ENCODE measurements around the gene NACC2.

NACC2 gene

GRCh38 chr9:136003411-136004218, 91.5 kb downstream of the NACC2 start:
- DNase-seq (ENCODE audit: low read depth, low spot score) = no peak
- H3K27ac ChIP-seq = no peak overlapping the region

- H3K27ac ChIP-seq = no peak overlapping the region
- no peak for DNase-seq (ENCODE audit: low read depth, low spot score)
Measured at GRCh38 chr9:136002881-136003280, 92.2 kb downstream of the NACC2 start.

DNA sequence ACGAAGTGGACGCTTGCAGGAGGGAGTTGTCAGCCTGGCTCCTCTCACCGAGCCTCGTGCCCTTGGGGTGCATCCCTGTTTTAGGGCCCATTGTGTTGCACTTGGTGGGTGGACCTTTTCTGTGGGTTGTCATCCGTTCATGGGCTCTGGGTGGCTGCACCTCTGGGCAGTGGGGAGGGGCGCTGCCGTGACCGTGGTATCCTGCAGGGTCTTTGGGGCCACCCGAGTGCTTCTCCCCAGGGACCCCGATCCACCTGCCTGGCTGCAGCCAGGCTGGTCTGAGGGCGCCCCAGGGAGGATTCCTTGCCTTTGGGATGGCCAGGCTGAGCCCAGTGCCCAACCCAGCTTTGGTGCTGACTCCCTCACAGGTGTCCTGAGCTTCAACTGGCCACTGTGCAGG, 92.9 kb downstream of the NACC2 start:
- H3K27ac ChIP-seq = no peak overlapping the region
- no peak for DNase-seq (ENCODE audit: low read depth, low spot score)

DNA sequence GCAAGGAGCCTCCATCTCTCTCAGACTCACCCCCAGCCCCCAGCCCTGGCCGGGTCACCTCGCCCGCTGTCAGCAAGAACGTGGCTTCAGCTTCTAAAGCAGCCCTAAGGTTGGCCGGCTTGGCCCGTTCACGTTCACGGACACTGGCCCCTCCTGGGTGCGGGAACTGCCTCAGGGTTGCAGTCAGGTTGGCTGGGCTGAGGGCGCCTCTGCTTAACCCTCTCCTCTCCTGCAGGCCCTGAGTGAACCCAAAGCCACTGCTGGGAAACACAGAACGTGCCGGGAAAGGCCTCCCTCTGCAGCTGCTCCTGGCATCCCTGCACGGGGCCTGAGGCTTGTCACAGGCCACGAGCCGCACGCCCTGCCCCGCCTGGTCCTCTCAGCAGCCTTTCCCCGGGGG, 93.9 kb downstream of the NACC2 start:
- no peak for DNase-seq (ENCODE audit: low read depth, low spot score)
- H3K27ac ChIP-seq = no peak overlapping the region

- DNase-seq (ENCODE audit: low read depth, low spot score) = no peak
Measured at GRCh38 chr9:135998410-135999071, 96.5 kb downstream of the NACC2 start.

DNA sequence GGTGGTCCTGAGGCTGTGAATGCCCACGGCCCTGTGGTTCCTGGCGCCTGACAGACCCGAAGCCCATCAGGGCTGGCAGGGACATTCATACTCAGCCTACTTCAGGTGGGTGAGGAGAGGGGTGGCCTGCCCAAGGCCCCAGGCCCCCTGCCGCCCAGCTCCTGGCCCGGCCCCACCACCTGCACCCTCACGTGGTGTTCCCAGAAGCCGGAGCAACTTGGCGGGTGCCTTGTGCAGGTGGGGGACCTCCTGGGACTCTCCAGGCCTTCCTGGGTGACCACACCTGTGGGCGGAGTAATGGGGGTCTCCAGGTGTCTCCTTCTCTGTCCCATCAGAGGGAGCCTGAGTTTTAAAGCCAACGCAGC, 97.1 kb downstream of the NACC2 start:
- no peak for DNase-seq (ENCODE audit: low read depth, low spot score)
- no peak overlapping the region for H3K27ac ChIP-seq

More at GRCh38 chr9:135998410-135999071, 96.5 kb downstream of the NACC2 start:
- no peak overlapping the region for H3K27ac ChIP-seq

- DNase-seq (ENCODE audit: low read depth, low spot score) = no peak
- no peak overlapping the region for H3K27ac ChIP-seq
Measured at GRCh38 chr9:135997090-135998015, 97.7 kb downstream of the NACC2 start.

DNA sequence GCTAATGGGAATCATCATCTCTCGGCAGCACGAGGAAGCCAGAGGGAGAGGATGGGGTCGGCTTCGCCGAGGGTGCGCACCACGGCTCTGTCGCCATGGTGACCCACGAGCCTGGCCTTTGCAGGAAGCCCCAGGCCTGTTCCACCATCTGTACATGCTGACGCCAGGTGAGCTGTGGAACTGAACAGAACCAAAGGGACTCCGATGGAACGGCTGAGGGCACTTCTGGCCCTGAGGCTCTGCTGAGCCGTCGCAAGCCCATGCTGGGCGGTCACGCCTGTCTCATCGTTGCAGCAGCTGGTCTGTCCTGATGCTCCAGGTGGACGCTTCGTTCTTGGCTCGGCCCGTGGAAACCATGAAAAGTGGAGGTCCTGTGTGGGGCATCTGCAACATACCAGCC, 99.3 kb downstream of the NACC2 start:
- no peak overlapping the region for H3K27ac ChIP-seq
- DNase-seq (ENCODE audit: low read depth, low spot score) = no peak

DNA sequence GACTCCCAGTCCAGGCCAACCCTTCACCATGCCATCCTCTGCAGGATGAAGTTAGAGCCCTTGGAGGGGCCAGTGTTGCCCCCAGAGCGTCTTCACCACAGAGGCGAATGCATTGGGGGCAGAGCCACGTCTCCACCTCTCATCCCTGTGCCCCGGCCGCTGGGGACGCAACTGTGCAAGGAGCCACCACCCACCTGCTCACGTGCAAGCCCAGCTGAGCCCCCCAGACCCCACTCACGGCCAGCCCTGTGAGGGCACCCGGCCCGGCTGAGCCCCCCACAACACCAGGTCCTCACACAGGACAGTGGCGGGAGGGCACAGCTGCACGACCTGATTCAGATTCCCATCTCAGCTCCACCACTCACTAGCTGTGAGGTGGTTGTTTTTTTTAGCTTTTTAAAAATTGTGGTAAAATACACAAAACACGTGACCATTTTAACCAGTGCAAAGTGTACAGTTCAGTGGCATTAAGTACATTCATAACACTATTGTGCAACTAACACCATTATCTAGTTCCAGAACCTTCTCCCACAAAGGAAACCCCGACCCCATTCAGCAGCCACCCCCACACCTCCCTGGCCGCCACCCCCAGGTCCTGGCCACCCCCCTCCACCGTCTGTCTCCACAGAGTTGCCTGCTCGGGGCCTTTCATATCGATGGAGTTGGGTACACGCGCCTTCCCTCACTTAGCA, 100.4 kb downstream of the NACC2 start:
- DNase-seq (ENCODE audit: low read depth, low spot score) = no peak
- H3K27ac ChIP-seq = no peak overlapping the region

DNA sequence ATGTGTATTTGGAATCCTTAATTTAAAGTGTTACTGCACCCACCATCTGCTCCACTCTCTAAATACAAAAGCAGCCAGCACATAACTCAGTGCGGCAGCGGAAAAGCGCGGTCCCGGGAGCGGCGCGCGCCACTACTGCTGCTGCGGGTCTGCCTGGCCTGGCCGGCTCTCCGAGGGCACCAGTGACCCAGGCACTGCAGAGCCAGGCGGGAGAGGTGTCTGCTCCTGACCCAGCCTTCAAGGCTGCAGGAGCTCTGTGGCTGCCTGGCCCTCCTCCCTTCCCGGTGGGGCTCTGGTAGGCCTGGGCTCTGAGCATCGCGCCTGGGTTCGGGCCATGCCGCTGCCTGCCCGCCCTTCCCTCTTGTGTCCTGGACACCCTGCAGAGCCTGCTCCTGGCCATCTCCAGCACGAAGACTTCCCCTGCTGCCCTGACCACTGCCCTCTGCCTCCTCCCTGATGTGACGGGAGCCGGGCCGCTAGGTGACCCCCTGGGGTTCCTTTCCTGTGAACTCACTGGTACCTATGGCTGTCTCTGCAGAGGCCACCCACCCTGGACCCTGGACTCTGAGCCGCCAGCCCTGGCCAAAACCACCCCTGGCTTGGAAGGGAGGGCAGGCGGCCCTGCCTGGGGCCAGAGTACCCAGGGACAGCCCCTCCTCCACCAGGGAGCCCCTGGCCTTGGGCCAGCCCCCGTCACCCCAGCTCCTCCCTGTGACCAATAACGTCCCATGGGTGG, 101.2 kb downstream of the NACC2 start:
- no peak overlapping the region for H3K27ac ChIP-seq
- no peak for DNase-seq (ENCODE audit: low read depth, low spot score)

DNA sequence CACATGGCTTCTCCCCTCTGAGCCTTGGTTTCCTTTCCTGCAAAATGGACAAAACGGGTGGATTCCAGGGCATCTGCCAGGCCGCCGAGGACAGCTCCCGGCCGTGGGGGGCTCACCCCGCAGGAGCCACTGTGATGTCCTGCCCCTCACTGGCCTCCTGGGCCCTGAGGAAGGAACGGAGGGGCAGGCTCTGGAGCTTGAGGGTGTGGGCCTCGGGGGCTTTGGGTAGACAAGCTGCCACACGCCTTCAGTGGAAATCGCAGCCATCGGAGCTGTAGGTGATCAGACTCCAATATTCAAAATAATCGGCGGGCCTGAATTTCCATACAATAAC, 101.7 kb downstream of the NACC2 start:
- H3K27ac ChIP-seq = no peak overlapping the region
- no peak for DNase-seq (ENCODE audit: low read depth, low spot score)

GRCh38 chr9:135992486-135993408, 102.3 kb downstream of the NACC2 start:
- no peak overlapping the region for H3K27ac ChIP-seq

GRCh38 chr9:135991771-135992170, 103.3 kb downstream of the NACC2 start:
- no peak for DNase-seq (ENCODE audit: low read depth, low spot score)
- no peak overlapping the region for H3K27ac ChIP-seq

More at GRCh38 chr9:135992486-135993408, 102.3 kb downstream of the NACC2 start:
- no peak for DNase-seq (ENCODE audit: low read depth, low spot score)

GRCh38 chr9:135990468-135991429, 104.3 kb downstream of the NACC2 start:
- H3K27ac ChIP-seq = no peak overlapping the region
- DNase-seq (ENCODE audit: low read depth, low spot score) = no peak

DNA sequence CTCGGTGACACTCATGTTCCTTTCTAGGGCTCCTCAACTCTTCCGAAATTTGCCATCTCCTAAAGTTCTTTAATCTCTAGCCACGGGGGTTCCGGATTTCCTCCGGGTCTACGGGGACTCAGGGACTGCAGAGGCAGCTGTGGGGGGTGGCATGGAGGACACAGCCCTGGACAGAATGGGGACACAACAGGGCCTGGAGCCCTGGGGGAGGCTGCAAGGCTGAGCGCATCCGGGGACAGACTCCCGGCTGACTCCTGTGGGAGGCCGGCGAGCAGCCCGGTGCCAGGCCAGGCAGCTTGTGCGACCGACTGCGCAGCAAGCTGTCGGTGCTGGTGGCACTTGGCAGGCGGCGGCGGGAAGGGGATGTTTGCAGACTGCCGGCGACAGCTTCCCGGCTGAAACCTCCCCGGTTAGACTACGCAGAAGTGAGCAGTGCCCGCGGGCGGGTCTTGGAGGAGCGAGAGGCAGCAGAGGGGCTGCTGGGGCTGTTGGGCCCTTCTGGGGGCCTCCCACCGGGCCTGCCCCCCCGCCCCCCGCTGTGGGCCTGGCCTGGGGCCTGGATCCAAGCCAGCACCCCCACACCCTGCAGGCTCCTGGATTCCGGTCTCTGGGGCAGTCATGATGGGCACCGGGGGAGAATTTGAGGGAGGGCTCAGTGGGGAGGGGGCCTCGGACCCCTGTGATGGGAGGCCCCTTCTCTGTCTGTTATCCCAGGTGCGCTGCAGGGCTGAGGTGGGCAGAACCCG, 105.2 kb downstream of the NACC2 start:
- H3K27ac ChIP-seq = no peak overlapping the region
- no peak for DNase-seq (ENCODE audit: low read depth, low spot score)

DNA sequence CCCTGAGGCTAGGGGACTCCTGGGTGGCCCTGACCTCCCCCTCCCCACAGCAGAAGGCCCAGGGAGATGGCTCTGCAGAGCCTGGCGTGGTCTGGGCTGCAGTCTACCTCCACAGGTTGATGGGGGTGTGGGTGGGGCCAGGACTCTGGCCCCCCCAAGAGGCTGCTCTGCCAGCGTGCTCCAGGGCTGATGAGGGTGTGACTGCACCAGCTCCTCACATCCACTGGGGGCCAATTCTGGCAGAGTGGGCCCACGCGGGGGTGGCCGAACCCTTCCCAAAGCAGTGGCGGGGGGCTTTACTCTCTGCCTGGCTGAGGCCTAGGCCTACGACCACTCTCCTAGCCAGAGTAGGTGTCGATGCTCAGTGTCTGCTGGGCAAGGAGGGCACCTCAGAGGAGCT, 105.9 kb downstream of the NACC2 start:
- no peak for DNase-seq (ENCODE audit: low read depth, low spot score)
- no peak overlapping the region for H3K27ac ChIP-seq

DNA sequence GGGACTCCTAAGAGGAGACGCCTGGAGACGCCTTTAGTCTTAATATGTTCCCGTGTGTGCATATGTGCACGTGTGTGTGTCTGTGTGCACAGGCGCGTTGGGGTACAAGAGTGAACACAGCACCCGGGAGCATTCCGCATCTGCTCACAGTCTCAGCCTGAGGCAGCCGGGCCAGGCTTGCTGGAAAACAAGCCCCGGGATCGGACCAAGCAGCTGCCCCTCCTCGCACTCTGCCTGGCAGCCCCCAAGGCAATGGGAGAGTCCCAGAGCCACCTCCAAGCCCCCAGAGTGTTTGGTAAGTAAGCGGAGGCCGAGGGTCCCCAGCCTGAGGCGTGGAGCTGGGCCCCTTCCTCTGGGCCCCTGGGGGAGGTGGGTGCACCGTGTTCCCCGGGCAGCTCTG, 106.6 kb downstream of the NACC2 start:
- H3K27ac ChIP-seq = no peak overlapping the region
- DNase-seq (ENCODE audit: low read depth, low spot score) = no peak

Measured in epithelial cell of prostate (primary cell).